Lung (tissue), 12 donors: ENCODE measurements around the gene PRKCH. TPM values are rescaled to one million over a fixed set of nuclear protein-coding genes. Genes with fewer than 3 reads are reported as not detected.

Source experiments
- ATAC-seq: fragments of 200-7000 bp; cut with Tn5 transposase; one replicate; pipeline ENCODE4 v1.9.1; 2020; ENCODE audit warnings: moderate number of reproducible peaks; ENCODE audit not compliant: insufficient read depth, low FRiP score
- DNase-seq, 3 donors: peaks; one replicate each; pipeline ENCODE4 v3.0.0-alpha.2; 2013 to 2017
- H3K27ac ChIP-seq, 2 donors: one replicate each; pipeline ENCODE4 v1.5.1; 2013; ENCODE audit warnings: mild to moderate bottlenecking in 2 of 2, moderate library complexity in 2 of 2, control low read depth in 1 of 2, inconsistent platforms in 1 of 2, low read depth in 1 of 2, low read length in 1 of 2
- H3K27me3 ChIP-seq, 3 donors: one replicate each; pipeline ENCODE4 v1.5.1; 2013; ENCODE audit warnings: low read length in 2 of 3; ENCODE audit not compliant: control insufficient read depth in 3 of 3, insufficient read depth in 3 of 3
- H3K36me3 ChIP-seq, 4 donors: one replicate each; pipeline ENCODE4 v1.5.1; 2013; ENCODE audit warnings: low read length in 4 of 4, mild to moderate bottlenecking in 1 of 4, moderate library complexity in 1 of 4; ENCODE audit not compliant: control insufficient read depth in 4 of 4, insufficient read depth in 4 of 4
- H3K4me1 ChIP-seq, 5 donors: one replicate each; pipeline ENCODE4 v1.5.1; 2013; ENCODE audit warnings: low read length in 5 of 5, mild to moderate bottlenecking in 2 of 5, moderate library complexity in 1 of 5; ENCODE audit not compliant: control insufficient read depth in 5 of 5, insufficient read depth in 5 of 5
- H3K4me3 ChIP-seq: one replicate; pipeline ENCODE4 v1.5.1; 2013; ENCODE audit warnings: mild to moderate bottlenecking, control low read depth, moderate library complexity
- H3K9ac ChIP-seq, 2 donors: one replicate each; pipeline ENCODE4 v1.5.1; 2013; ENCODE audit warnings: low read length in 2 of 2, control low read depth in 1 of 2; ENCODE audit not compliant: insufficient read depth in 1 of 2
- H3K9me3 ChIP-seq, 4 donors: one replicate each; pipeline ENCODE4 v1.5.1; 2013; ENCODE audit warnings: low read length in 3 of 4, mild to moderate bottlenecking in 1 of 4, moderate library complexity in 1 of 4; ENCODE audit not compliant: control insufficient read depth in 4 of 4, insufficient read depth in 3 of 4
- CTCF ChIP-seq: IDR thresholded peaks from 2 replicates; pipeline ENCODE4 v1.5.1; 2012; ENCODE audit warnings: mild to moderate bottlenecking; ENCODE audit errors: control extremely low read depth, extremely low read depth
- WGBS, 2 donors: extraction: QIAGEN DNeasy Blood & Tissue Kit; methylation state at CpG; one replicate each; pipeline ENCODE4 v1.1.7; 2013; 5-methylcytosine and 5-hydroxymethylcytosine counted together
- polyA plus RNA-seq, 2 donors: library from polyadenylated mRNA; stranded (reverse); fragments of 200-250 nt; gene quantifications; one replicate each; pipeline ENCODE4 v1.2.1, GENCODE V29; 2013
- total RNA-seq, 2 donors: library from RNA; depleted of rRNA in 1 of 2; stranded (reverse); fragments of >200 nt in 1 of 2; gene quantifications; one replicate each; pipeline ENCODE4 v1.2.1, GENCODE V29; 2014 to 2021
- donor health status: control.
- donor health status: control.
- donor health status: Bipolar disorder and iron deficiency.
- donor health status: healthy.
- donor health status: DM: yes; HTN: yes; CAD: no.

PRKCH gene
- total and polyA plus RNA-seq, 4 donors, result 12.9 to 126 (median 51.4) TPM

DNA sequence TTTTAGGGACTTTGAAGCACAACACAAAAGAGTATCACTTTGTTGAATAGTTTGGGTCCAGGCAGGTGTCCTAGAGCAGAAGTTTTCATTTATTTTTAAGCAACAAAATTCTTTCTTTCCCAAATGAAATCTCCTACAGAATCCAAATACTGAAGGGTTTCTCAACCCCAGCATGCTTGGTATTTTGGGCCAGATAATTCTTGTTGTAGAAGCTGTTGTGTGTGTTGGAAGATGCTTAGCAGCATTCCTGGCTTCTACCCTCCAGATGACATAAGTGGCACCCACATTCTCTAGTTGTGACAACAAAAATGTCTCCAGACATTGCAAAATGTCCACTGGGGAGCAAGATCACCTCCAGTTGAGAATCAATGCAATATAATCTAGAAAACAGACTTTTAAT is 97.8 kb downstream of the PRKCH start:
- H3K9me3 ChIP-seq, result no peaks in the 10 kb centered on the region
- no peaks in the 10 kb centered on the region for H3K27me3 ChIP-seq
- H3K9ac ChIP-seq, result no peak overlapping the region
- no peak for TF ChIP-seq CTCF
- H3K36me3 ChIP-seq, result peaks cover 0 to 1% (median 0%) of the 10 kb centered on the region in 4 donors
- no peak overlapping the region for H3K27ac ChIP-seq
- ATAC-seq, result no peak
- H3K4me3 ChIP-seq, result no peak overlapping the region
- DNase-seq, result no peak
- H3K4me1 ChIP-seq, result peaks cover 0 to 27% (median 0%) of the 10 kb centered on the region in 5 donors

DNA sequence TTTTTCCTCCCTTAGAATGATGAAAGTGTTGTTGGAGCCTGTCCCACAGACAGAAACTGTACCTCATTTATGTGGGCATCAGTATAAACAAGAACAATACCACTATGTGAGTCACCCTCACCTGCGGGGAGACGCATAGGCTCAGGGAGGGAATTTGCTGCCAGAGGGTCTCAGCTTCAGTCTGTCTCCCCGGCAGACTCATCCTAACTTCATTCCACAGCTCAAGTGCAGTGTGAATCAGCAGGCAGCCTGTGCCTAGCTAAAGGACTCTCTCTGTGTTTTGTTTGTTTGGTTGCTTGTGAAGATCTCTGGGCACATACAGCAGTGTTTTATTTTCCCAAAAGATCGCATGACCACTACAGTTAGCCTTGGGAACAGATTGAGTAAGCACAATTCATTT is 98.9 kb downstream of the PRKCH start:
- TF ChIP-seq CTCF, result no peak
- peaks cover 0 to 25% (median 0%) of the 10 kb centered on the region in 5 donors for H3K4me1 ChIP-seq
- H3K27ac ChIP-seq, result peak overlapping the region in 1 of 2 donors; percentile 61
- ATAC-seq, result no peak
- H3K9ac ChIP-seq, result no peak overlapping the region
- no peaks in the 10 kb centered on the region for H3K27me3 ChIP-seq
- peaks cover 0 to 1% (median 0%) of the 10 kb centered on the region in 4 donors for H3K36me3 ChIP-seq
- H3K9me3 ChIP-seq, result no peaks in the 10 kb centered on the region
- 55 to 66% methylated on average over 4 of the region's 4 CpGs for WGBS, 2 donors
- DNase-seq, result no peak
- H3K4me3 ChIP-seq, result no peak overlapping the region

GRCh38 chr14:61421212-61421923 is 100.0 kb downstream of the PRKCH start:
- Histone ChIP-seq H3K4me1 (peaks cover 0 to 25% (median 0%) of the 10 kb centered on the region in 5 donors), H3K27me3 (no peaks in the 10 kb centered on the region), H3K9me3 (no peaks in the 10 kb centered on the region), H3K36me3 (peaks cover 0 to 1% (median 0%) of the 10 kb centered on the region in 4 donors), H3K27ac (peak overlapping the region in 1 of 2 donors; percentile 37), H3K4me3 (no peak overlapping the region), H3K9ac (no peak overlapping the region)
- no peak for DNase-seq
- no peak for TF ChIP-seq CTCF
- WGBS, 2 donors, result 34 to 59% methylated on average over 1 of the region's 1 CpG
- peak; percentile 4 for ATAC-seq

- H3K4me1 ChIP-seq, result peaks cover 0 to 9% (median 6%) of the 10 kb centered on the region in 5 donors
- H3K9me3 ChIP-seq, result no peaks in the 10 kb centered on the region
- no peak overlapping the region for H3K4me3 ChIP-seq
- ATAC-seq, result no peak
- H3K27ac ChIP-seq, result no peak overlapping the region
- H3K27me3 ChIP-seq, result no peaks in the 10 kb centered on the region
- no peak for DNase-seq
- H3K9ac ChIP-seq, result no peak overlapping the region
- 72 to 84% methylated on average over 1 of the region's 1 CpG for WGBS, 2 donors
- TF ChIP-seq CTCF, result no peak
- peaks cover 0 to 1% (median 0%) of the 10 kb centered on the region in 4 donors for H3K36me3 ChIP-seq
Observed at GRCh38 chr14:61426048-61426447, 104.7 kb downstream of the PRKCH start.
